ENCODE data around the gene SLC9A5. TPM values are rescaled to one million over a fixed set of nuclear protein-coding genes. Genes with fewer than 3 reads are reported as not detected.

SLC9A5 gene
- total and polyA plus RNA-seq, 10 of the 15 experiments (the other 5 are each of a cell fraction or from before 2014, with no cell fraction given): 0.26 to 5.7 (median 1.5) TPM

DNA sequence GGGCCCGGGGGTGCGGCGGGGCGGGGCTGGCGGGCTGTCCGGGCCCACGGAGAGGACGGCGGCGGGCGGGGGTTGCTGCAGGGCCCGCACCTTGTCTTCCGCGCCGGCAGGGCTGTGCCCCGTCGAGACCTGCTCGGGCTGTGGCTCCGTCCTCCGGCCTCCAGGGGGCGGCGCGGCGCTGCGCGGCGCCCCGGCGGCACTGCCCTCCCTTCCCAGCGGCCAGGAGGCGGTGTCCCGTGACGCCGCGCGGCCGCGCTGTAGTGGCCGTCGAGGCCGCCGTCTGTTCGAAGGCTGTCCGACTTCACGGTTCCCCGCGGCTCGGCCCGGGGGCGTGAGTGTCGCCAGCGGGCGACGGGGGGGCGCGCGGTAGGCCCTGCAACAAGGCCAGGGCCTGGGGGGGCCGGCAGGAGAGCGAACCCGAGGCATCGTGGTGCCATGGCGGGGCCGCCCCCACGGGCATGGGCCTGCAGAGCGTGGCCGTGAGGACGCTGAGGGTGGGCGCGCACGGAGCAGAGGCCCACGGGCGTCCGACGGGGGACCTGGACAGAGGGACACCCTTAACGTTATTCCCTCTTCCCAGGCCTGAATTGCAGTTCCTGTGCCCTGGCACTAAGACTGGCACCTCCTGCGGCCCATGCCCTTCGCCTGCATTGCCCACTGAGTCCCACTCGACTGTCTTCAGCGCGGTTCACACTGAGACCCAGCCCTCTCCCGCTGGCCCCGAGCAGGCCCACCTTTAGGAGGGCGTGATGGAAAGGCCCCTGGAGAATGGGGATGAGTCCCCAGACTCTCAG lies 30.7 kb downstream of the SLC9A5 start, which contains the start of gene PLEKHG4 (continued):
- TF ChIP-seq, protein P1, sequence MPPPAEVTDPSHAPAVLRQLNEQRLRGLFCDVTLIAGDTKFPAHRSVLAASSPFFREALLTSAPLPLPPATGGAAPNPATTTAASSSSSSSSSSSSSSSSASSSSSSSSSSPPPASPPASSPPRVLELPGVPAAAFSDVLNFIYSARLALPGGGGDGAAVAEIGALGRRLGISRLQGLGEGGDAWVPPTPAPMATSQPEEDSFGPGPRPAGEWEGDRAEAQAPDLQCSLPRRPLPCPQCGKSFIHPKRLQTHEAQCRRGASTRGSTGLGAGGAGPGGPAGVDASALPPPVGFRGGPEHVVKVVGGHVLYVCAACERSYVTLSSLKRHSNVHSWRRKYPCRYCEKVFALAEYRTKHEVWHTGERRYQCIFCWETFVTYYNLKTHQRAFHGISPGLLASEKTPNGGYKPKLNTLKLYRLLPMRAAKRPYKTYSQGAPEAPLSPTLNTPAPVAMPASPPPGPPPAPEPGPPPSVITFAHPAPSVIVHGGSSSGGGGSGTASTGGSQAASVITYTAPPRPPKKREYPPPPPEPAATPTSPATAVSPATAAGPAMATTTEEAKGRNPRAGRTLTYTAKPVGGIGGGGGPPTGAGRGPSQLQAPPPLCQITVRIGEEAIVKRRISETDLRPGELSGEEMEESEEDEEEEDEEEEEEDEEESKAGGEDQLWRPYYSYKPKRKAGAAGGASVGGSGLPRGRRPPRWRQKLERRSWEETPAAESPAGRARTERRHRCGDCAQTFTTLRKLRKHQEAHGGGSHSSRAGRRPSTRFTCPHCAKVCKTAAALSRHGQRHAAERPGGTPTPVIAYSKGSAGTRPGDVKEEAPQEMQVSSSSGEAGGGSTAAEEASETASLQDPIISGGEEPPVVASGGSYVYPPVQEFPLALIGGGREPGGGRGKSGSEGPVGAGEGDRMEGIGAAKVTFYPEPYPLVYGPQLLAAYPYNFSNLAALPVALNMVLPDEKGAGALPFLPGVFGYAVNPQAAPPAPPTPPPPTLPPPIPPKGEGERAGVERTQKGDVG (CRISPR knock-in tag; IDR thresholded peaks at IDR 0.05): no peak
- peak; percentile 82 for TF ChIP-seq SMARCA5 (IDR thresholded peaks at IDR 0.05)
- TF ChIP-seq EED (IDR thresholded peaks at IDR 0.05; ENCODE audit: low read depth): no peak
- peak; percentile 87 for TF ChIP-seq PAX5 (IDR thresholded peaks at IDR 0.05; ENCODE audit: borderline replicate concordance, low read depth, low read length)
- TF ChIP-seq, protein P2, sequence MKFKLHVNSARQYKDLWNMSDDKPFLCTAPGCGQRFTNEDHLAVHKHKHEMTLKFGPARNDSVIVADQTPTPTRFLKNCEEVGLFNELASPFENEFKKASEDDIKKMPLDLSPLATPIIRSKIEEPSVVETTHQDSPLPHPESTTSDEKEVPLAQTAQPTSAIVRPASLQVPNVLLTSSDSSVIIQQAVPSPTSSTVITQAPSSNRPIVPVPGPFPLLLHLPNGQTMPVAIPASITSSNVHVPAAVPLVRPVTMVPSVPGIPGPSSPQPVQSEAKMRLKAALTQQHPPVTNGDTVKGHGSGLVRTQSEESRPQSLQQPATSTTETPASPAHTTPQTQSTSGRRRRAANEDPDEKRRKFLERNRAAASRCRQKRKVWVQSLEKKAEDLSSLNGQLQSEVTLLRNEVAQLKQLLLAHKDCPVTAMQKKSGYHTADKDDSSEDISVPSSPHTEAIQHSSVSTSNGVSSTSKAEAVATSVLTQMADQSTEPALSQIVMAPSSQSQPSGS (IDR thresholded peaks at IDR 0.05; ENCODE audit: low read length): no peak
- TF ChIP-seq ZNF274 (IDR thresholded peaks at IDR 0.05; ENCODE audit: insufficient read depth, insufficient read length): no peak
- TF ChIP-seq MEF2A (IDR thresholded peaks at IDR 0.05; ENCODE audit: insufficient read depth, low read depth, low read length): no peak
- TF ChIP-seq RBBP5 (conservative IDR thresholded peaks at IDR 0.05): no peak
- TF ChIP-seq POLR2AphosphoS2 (IDR thresholded peaks at IDR 0.05; ENCODE audit: low read depth, low read length): no peak
- TF ChIP-seq BACH1 (IDR thresholded peaks at IDR 0.05; ENCODE audit: borderline replicate concordance): peak; percentile 17; the same call in 1 of the 2 replicates
- TF ChIP-seq, protein P3, sequence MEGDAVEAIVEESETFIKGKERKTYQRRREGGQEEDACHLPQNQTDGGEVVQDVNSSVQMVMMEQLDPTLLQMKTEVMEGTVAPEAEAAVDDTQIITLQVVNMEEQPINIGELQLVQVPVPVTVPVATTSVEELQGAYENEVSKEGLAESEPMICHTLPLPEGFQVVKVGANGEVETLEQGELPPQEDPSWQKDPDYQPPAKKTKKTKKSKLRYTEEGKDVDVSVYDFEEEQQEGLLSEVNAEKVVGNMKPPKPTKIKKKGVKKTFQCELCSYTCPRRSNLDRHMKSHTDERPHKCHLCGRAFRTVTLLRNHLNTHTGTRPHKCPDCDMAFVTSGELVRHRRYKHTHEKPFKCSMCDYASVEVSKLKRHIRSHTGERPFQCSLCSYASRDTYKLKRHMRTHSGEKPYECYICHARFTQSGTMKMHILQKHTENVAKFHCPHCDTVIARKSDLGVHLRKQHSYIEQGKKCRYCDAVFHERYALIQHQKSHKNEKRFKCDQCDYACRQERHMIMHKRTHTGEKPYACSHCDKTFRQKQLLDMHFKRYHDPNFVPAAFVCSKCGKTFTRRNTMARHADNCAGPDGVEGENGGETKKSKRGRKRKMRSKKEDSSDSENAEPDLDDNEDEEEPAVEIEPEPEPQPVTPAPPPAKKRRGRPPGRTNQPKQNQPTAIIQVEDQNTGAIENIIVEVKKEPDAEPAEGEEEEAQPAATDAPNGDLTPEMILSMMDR (IDR thresholded peaks at IDR 0.05 in 2 of 3, conservative IDR thresholded peaks at IDR 0.05 in 1 of 3; ENCODE audit: control insufficient read depth in 2 of 3, extremely low read depth in 1 of 3, insufficient read depth in 1 of 3, low read depth in 3 of 3, low read length in 3 of 3): peak; percentile 65 to 87 (median 72); a peak in 5 of 6 replicates
- TF ChIP-seq NFYA (IDR thresholded peaks at IDR 0.05; ENCODE audit: borderline replicate concordance, low read depth, low read length): no peak
- TF ChIP-seq SPI1 (IDR thresholded peaks at IDR 0.05; ENCODE audit: borderline replicate concordance, insufficient read depth, low read depth, low read length): no peak
- no peak for TF ChIP-seq EP300 (IDR thresholded peaks at IDR 0.05; ENCODE audit: borderline replicate concordance in 1 of 2, control insufficient read depth in 1 of 2, low read depth in 2 of 2, low read length in 2 of 2)
- TF ChIP-seq, protein P4, sequence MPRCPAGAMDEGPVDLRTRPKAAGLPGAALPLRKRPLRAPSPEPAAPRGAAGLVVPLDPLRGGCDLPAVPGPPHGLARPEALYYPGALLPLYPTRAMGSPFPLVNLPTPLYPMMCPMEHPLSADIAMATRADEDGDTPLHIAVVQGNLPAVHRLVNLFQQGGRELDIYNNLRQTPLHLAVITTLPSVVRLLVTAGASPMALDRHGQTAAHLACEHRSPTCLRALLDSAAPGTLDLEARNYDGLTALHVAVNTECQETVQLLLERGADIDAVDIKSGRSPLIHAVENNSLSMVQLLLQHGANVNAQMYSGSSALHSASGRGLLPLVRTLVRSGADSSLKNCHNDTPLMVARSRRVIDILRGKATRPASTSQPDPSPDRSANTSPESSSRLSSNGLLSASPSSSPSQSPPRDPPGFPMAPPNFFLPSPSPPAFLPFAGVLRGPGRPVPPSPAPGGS (IDR thresholded peaks at IDR 0.05; ENCODE audit: borderline replicate concordance, insufficient read depth, low read depth, low read length, poor library complexity, severe bottlenecking): no peak
- no peak for TF ChIP-seq MEF2B (IDR thresholded peaks at IDR 0.05; ENCODE audit: partially characterized antibody, poor library complexity, severe bottlenecking)
- TF ChIP-seq RAD51 (IDR thresholded peaks at IDR 0.05): no peak
- peak; percentile 73 for TF ChIP-seq SMC3 (IDR thresholded peaks at IDR 0.05; ENCODE audit: borderline replicate concordance, low read length)
- TF ChIP-seq IKZF2 (IDR thresholded peaks at IDR 0.05): no peak
- TF ChIP-seq TCF12 (IDR thresholded peaks at IDR 0.05; ENCODE audit: low read depth, low read length): no peak
- no peak for TF ChIP-seq ZNF622 (IDR thresholded peaks at IDR 0.05)
- TF ChIP-seq LARP7 (IDR thresholded peaks at IDR 0.05): peak; percentile 79
